Memory B cell (primary cell): Measurements from ENCODE around the gene DAO.

Experiments
- ATAC-seq: fragments of 150-1000 bp; cut with Tn5 transposase; 2 replicates; pipeline ENCODE4 v1.10.0; 2021; ENCODE audit warnings: low read depth, mild to moderate bottlenecking, moderate library complexity
- DNase-seq, 2 donors: peaks; one replicate each; pipeline ENCODE4 v3.0.0; 2022; ENCODE audit warnings: low spot score in 2 of 2
- H3K27ac Mint-ChIP-seq: one replicate; pipeline ENCODE4 v1.8.0; 2022; ENCODE audit warnings: mild to moderate bottlenecking, moderate library complexity, mixed read lengths
- H3K27me3 Mint-ChIP-seq: one replicate; pipeline ENCODE4 v1.8.0; 2022; ENCODE audit warnings: mixed read lengths
- H3K36me3 Mint-ChIP-seq: one replicate; pipeline ENCODE4 v1.8.0; 2022; ENCODE audit warnings: mild to moderate bottlenecking, mixed read lengths
- H3K4me1 Mint-ChIP-seq: one replicate; pipeline ENCODE4 v1.8.0; 2022; ENCODE audit warnings: mixed read lengths
- H3K4me3 Mint-ChIP-seq: one replicate; pipeline ENCODE4 v1.8.0; 2022; ENCODE audit warnings: mild to moderate bottlenecking, moderate library complexity, mixed read lengths
- H3K9me3 Mint-ChIP-seq: one replicate; pipeline ENCODE4 v1.8.0; 2022; ENCODE audit warnings: mixed read lengths

DAO gene

GRCh38 chr12:108907839-108908351 is 28.0 kb downstream of the DAO start:
- peaks cover 7% of the 10 kb centered on the region for H3K4me1 Mint-ChIP-seq
- H3K9me3 Mint-ChIP-seq = no peaks in the 10 kb centered on the region
- no peaks in the 10 kb centered on the region for H3K36me3 Mint-ChIP-seq
- H3K27ac Mint-ChIP-seq = no peak overlapping the region
- ATAC-seq (no peak), DNase-seq (no peak)
- peaks cover 3% of the 10 kb centered on the region for H3K27me3 Mint-ChIP-seq
- no peak overlapping the region for H3K4me3 Mint-ChIP-seq

DNA sequence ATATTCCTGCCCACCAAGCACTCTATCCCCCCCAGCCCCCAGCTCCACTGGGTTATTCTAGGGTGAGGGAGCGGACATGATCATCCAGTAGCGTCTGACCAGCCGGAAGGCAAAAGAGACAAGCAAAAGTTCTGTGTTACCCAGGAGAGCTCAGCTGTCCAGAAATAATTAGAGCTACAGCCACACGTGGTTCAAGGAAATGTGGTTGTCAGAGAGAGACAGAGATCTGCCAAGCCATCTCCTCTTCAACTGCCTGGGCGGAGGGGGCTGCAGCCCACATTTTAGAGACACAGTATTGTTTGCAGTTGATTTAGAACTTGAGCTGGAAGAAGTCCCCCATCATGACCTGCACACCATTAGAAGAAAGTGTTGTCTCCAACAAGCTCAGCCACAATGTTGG is 30.4 kb downstream of the DAO start:
- ATAC-seq (no peak), DNase-seq (no peak)
- Mint-ChIP-seq H3K4me1 (peaks cover 11% of the 10 kb centered on the region), H3K27ac (no peak overlapping the region), H3K9me3 (no peaks in the 10 kb centered on the region), H3K36me3 (no peaks in the 10 kb centered on the region), H3K27me3 (peaks cover 4% of the 10 kb centered on the region), H3K4me3 (no peak overlapping the region)

DNA sequence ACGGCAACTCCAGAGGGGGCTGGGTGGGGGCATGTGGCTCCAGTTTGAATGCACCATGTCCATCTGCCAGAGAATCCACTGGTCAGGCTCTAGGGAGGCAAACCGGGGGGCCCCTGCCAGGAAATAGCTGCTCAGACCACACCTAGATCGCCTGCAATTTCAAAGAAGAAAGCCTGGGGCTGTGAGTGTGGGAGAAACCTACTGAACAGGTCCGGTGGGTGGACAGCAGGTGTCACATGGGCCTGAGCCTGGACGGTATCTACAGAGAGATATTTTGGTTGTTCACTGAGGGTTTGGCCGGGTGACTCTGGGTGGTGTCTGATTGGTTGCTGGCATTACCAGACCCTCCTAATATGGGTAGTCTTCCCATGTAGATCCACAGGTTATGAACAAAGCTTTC is 32.0 kb downstream of the DAO start:
- Mint-ChIP-seq H3K4me1 (peaks cover 7% of the 10 kb centered on the region), H3K27ac (no peak overlapping the region), H3K36me3 (no peaks in the 10 kb centered on the region), H3K27me3 (peaks cover 4% of the 10 kb centered on the region), H3K9me3 (no peaks in the 10 kb centered on the region), H3K4me3 (no peak overlapping the region)
- DNase-seq = no peak
- ATAC-seq = no peak

DNA sequence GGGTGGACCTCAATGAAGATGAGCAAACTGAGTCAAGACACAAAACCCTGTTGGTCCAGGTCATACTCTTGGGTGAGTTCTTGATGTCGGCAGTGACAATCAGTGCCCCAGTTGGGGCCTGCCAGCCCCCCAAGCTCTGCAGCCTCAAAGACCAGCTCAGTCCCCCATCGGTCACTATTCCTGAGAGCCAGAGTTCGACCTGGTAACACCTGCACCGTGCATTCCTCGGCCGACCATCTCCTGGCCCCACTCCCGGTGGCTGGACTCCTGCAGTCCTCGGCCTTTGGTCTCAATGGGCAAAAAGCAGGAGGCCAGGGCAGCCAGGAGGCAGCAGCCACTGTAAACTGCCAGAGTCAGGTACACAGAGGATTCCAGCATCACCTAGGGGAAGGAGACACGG is 32.5 kb downstream of the DAO start:
- no peak overlapping the region for H3K4me3 Mint-ChIP-seq
- peaks cover 4% of the 10 kb centered on the region for H3K4me1 Mint-ChIP-seq
- no peaks in the 10 kb centered on the region for H3K36me3 Mint-ChIP-seq
- DNase-seq (no peak), ATAC-seq (no peak)
- H3K27ac Mint-ChIP-seq = no peak overlapping the region
- no peaks in the 10 kb centered on the region for H3K9me3 Mint-ChIP-seq
- peaks cover 4% of the 10 kb centered on the region for H3K27me3 Mint-ChIP-seq

- H3K27ac Mint-ChIP-seq = no peak overlapping the region
- ATAC-seq (no peak), DNase-seq (no peak)
- no peaks in the 10 kb centered on the region for H3K9me3 Mint-ChIP-seq
- H3K4me3 Mint-ChIP-seq = no peak overlapping the region
- peaks cover 4% of the 10 kb centered on the region for H3K27me3 Mint-ChIP-seq
- no peaks in the 10 kb centered on the region for H3K36me3 Mint-ChIP-seq
- H3K4me1 Mint-ChIP-seq = peaks cover 4% of the 10 kb centered on the region
Measured at GRCh38 chr12:108914121-108914531, 34.2 kb downstream of the DAO start.

GRCh38 chr12:108915632-108916133 is 35.8 kb downstream of the DAO start:
- Mint-ChIP-seq H3K36me3 (no peaks in the 10 kb centered on the region), H3K27me3 (peaks cover 4% of the 10 kb centered on the region), H3K9me3 (peaks cover 2% of the 10 kb centered on the region), H3K4me3 (no peak overlapping the region), H3K4me1 (peaks cover 4% of the 10 kb centered on the region), H3K27ac (no peak overlapping the region)
- no peak for DNase-seq
- no peak for ATAC-seq

DNA sequence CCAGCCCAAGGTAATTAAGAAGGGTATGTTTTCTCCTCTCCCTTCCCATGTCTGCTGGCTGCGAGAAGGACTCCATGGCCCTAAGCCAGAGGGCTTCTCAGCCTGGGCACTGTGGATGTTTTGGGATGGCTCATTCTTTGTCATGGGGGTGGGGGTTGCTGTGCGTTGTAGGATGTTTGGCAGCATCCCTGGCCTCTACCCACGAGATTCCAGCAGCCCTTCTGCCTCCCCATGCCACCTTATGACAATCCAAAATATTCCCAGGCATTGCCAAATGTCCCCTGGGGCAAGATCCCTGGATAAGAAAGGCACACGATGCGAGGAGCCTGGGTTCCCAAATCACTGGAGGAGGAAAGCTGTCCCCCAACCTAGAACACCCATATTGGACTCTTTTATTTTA is 36.4 kb downstream of the DAO start:
- Mint-ChIP-seq H3K27me3 (peaks cover 4% of the 10 kb centered on the region), H3K27ac (no peak overlapping the region), H3K9me3 (peaks cover 2% of the 10 kb centered on the region), H3K4me1 (peaks cover 4% of the 10 kb centered on the region), H3K36me3 (no peaks in the 10 kb centered on the region), H3K4me3 (no peak overlapping the region)
- ATAC-seq (no peak), DNase-seq (no peak)

DNA sequence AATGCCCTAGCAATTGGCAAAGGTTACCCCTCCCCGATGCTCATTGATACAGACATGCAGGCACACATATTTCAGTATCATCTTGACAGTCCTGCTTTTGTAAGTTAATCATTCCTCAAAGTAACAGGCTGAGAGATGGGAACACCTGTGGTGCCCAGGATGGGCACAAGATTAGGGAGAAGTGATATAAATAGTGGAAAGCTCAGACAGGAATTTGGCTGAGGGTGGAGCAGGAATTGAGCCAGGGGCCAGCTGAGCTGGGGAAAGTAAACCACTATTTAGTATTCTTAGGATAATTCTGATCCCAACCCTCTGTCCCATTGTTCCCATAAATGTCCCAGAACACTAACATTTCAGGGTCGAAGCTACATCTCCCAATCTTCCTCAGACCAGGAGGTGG is 38.3 kb downstream of the DAO start:
- DNase-seq (no peak), ATAC-seq (no peak)
- Mint-ChIP-seq H3K9me3 (peaks cover 2% of the 10 kb centered on the region), H3K27ac (no peak overlapping the region), H3K4me1 (peaks cover 4% of the 10 kb centered on the region), H3K27me3 (peaks cover 2% of the 10 kb centered on the region), H3K4me3 (no peak overlapping the region), H3K36me3 (no peaks in the 10 kb centered on the region)

- peaks cover under 1% of the 10 kb centered on the region for H3K4me1 Mint-ChIP-seq
- peaks cover 2% of the 10 kb centered on the region for H3K9me3 Mint-ChIP-seq
- no peak overlapping the region for H3K4me3 Mint-ChIP-seq
- ATAC-seq (no peak), DNase-seq (no peak)
- no peaks in the 10 kb centered on the region for H3K36me3 Mint-ChIP-seq
- H3K27ac Mint-ChIP-seq = no peak overlapping the region
- peaks cover 2% of the 10 kb centered on the region for H3K27me3 Mint-ChIP-seq
Measured at GRCh38 chr12:108918960-108919642, 39.2 kb downstream of the DAO start.

- Mint-ChIP-seq H3K4me3 (no peak overlapping the region), H3K4me1 (peaks cover 12% of the 10 kb centered on the region), H3K36me3 (no peaks in the 10 kb centered on the region), H3K27ac (no peak overlapping the region), H3K27me3 (no peaks in the 10 kb centered on the region), H3K9me3 (peaks cover 2% of the 10 kb centered on the region)
- no peak for DNase-seq
- no peak for ATAC-seq
Measured at GRCh38 chr12:108921946-108922345, 42.1 kb downstream of the DAO start.

GRCh38 chr12:108922918-108923317 is 43.0 kb downstream of the DAO start:
- Mint-ChIP-seq H3K27me3 (no peaks in the 10 kb centered on the region), H3K4me3 (no peak overlapping the region), H3K27ac (no peak overlapping the region), H3K36me3 (no peaks in the 10 kb centered on the region), H3K4me1 (peaks cover 12% of the 10 kb centered on the region), H3K9me3 (peaks cover 2% of the 10 kb centered on the region)
- no peak for ATAC-seq
- DNase-seq = no peak

- Mint-ChIP-seq H3K9me3 (no peaks in the 10 kb centered on the region), H3K27me3 (no peaks in the 10 kb centered on the region), H3K27ac (no peak overlapping the region), H3K36me3 (no peaks in the 10 kb centered on the region), H3K4me3 (no peak overlapping the region), H3K4me1 (peaks cover 20% of the 10 kb centered on the region)
- DNase-seq (no peak), ATAC-seq (no peak)
Measured at GRCh38 chr12:108928695-108929094, 48.8 kb downstream of the DAO start.

DNA sequence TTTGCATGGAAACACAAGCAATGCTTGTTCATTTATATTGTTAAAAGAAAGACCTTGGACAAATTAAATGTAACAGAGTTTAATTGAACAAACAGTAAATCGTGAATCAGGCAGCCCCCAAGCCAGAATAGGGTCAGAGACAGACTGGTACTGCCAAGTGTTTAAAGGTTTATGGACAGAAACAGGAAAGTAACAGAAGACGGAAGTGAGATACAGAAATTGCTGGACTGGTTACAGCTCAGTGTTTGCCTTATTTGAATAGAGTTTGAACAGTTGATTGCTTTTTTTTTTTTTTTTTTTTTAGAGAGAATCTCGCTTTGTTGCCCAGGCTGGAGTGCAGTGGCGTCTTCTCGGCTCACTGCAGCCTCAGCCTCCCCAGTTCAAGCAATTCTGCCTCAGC is 50.3 kb downstream of the DAO start:
- peak; percentile 85 for ATAC-seq

DNA sequence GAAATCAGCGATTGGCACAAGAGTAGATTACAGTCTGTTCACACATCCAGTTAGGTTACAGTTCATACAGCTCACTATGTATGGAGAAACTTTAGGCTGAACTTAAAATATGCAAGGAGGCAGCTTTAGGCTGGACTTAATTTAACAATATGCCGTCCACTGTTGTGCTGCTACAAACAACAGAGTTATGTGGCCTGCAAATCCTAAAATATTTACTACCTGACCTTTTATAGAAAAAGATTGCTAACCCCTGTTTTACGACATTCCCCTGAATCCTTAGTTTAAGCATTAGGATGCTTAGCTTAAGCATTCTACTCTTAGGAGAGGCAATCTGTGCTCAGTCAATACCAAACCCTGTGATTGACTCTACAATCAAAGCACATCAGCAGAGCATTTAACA is 50.9 kb downstream of the DAO start:
- no peak overlapping the region for H3K4me3 Mint-ChIP-seq
- no peak overlapping the region for H3K27ac Mint-ChIP-seq
- no peak for ATAC-seq
- H3K27me3 Mint-ChIP-seq = no peaks in the 10 kb centered on the region
- no peaks in the 10 kb centered on the region for H3K36me3 Mint-ChIP-seq
- no peaks in the 10 kb centered on the region for H3K9me3 Mint-ChIP-seq
- DNase-seq = no peak
- peaks cover 9% of the 10 kb centered on the region for H3K4me1 Mint-ChIP-seq

More for the DNA sequence above, 50.3 kb downstream of the DAO start:
- Mint-ChIP-seq H3K4me1 (peaks cover 13% of the 10 kb centered on the region), H3K27me3 (no peaks in the 10 kb centered on the region), H3K9me3 (no peaks in the 10 kb centered on the region), H3K36me3 (no peaks in the 10 kb centered on the region), H3K27ac (no peak overlapping the region), H3K4me3 (peak overlapping the region; percentile 53)
- no peak for DNase-seq

- ATAC-seq (no peak), DNase-seq (no peak)
- no peak overlapping the region for H3K27ac Mint-ChIP-seq
- no peaks in the 10 kb centered on the region for H3K27me3 Mint-ChIP-seq
- no peak overlapping the region for H3K4me3 Mint-ChIP-seq
- H3K36me3 Mint-ChIP-seq = no peaks in the 10 kb centered on the region
- peaks cover 9% of the 10 kb centered on the region for H3K4me1 Mint-ChIP-seq
- no peaks in the 10 kb centered on the region for H3K9me3 Mint-ChIP-seq
Measured at GRCh38 chr12:108933949-108934348, 54.1 kb downstream of the DAO start.
